ENCODE data around the gene PDZD8.
"Not testable (repeated sequence)": the region's sequence is repeated elsewhere in the genome, so short reads cannot be mapped to it uniquely, and the experiment has no call there.

PDZD8 gene

GRCh38 chr10:117237401-117237991 lies 137.7 kb downstream of the PDZD8 start:
- H3K4me3 ChIP-seq (ENCODE audit: low read length): no peak overlapping the region
- no peaks in the 10 kb centered on the region for H3K9me3 ChIP-seq (ENCODE audit: insufficient read depth, low read length)
- no peak overlapping the region for H3K4me2 ChIP-seq (ENCODE audit: low read length)
- H3K36me3 ChIP-seq (replicated peaks; ENCODE audit: low read depth, low read length): no peaks in the 10 kb centered on the region
- H3K79me2 ChIP-seq (ENCODE audit: low read length): no peaks in the 10 kb centered on the region
- no peaks in the 10 kb centered on the region for H3K27me3 ChIP-seq (ENCODE audit: low read depth, low read length)
- H4K20me1 ChIP-seq (ENCODE audit: insufficient read depth, low read length): no peaks in the 10 kb centered on the region
- no peak overlapping the region for H2AFZ ChIP-seq (ENCODE audit: low read depth, low read length)
- TF ChIP-seq CTCF (IDR thresholded peaks at IDR 0.05; ENCODE audit: low read depth, low read length): no peak
- no peak for TF ChIP-seq EZH2phosphoT487 (IDR thresholded peaks at IDR 0.05; ENCODE audit: low read depth)
- no peak overlapping the region for H3K27ac ChIP-seq (ENCODE audit: low read length)
- no peak overlapping the region for H3K9ac ChIP-seq (ENCODE audit: low read length)
- peaks cover 8% of the 10 kb centered on the region for H3K4me1 ChIP-seq (ENCODE audit: low read length)

GRCh38 chr10:117230107-117230506 lies 145.1 kb downstream of the PDZD8 start:
- H3K27ac ChIP-seq (ENCODE audit: low read length); H3K4me1 ChIP-seq (ENCODE audit: low read length); H3K27me3 ChIP-seq (ENCODE audit: low read depth, low read length); H3K79me2 ChIP-seq (ENCODE audit: low read length); H2AFZ ChIP-seq (ENCODE audit: low read depth, low read length); H3K4me3 ChIP-seq (ENCODE audit: low read length); H4K20me1 ChIP-seq (ENCODE audit: insufficient read depth, low read length); H3K36me3 ChIP-seq (replicated peaks; ENCODE audit: low read depth, low read length); H3K9me3 ChIP-seq (ENCODE audit: insufficient read depth, low read length); H3K9ac ChIP-seq (ENCODE audit: low read length); H3K4me2 ChIP-seq (ENCODE audit: low read length): not testable (repeated sequence)

GRCh38 chr10:117228210-117228609 lies 147.0 kb downstream of the PDZD8 start:
- Histone ChIP-seq H3K4me2 (ENCODE audit: low read length) (no peak overlapping the region), H3K27me3 (ENCODE audit: low read depth, low read length) (0 out of 2 replicates have a peak, but pooled peaks cover 5% of the 10 kb centered on the region)
- no peak for TF ChIP-seq CTCF (IDR thresholded peaks at IDR 0.05; ENCODE audit: low read depth, low read length)
- TF ChIP-seq EZH2phosphoT487 (IDR thresholded peaks at IDR 0.05; ENCODE audit: low read depth): no peak

More at GRCh38 chr10:117228210-117228609, 147.0 kb downstream of the PDZD8 start:
- Histone ChIP-seq H3K4me1 (ENCODE audit: low read length) (no peaks in the 10 kb centered on the region), H3K4me3 (ENCODE audit: low read length) (no peak overlapping the region), H3K9ac (ENCODE audit: low read length) (no peak overlapping the region), H4K20me1 (ENCODE audit: insufficient read depth, low read length) (no peaks in the 10 kb centered on the region), H3K9me3 (ENCODE audit: insufficient read depth, low read length) (no peaks in the 10 kb centered on the region), H3K36me3 (replicated peaks; ENCODE audit: low read depth, low read length) (no peaks in the 10 kb centered on the region), H3K27ac (ENCODE audit: low read length) (no peak overlapping the region), H3K79me2 (ENCODE audit: low read length) (no peaks in the 10 kb centered on the region), H2AFZ (ENCODE audit: low read depth, low read length) (no peak overlapping the region)
